ENCODE results near the gene PTH2R. TPM values are rescaled to one million over a fixed set of nuclear protein-coding genes. Genes with fewer than 3 reads are reported as not detected.

Gene PTH2R
- total and polyA plus RNA-seq, 2 donors (not counting 1 experiment from before 2014, with no cell fraction given): not detected

DNA sequence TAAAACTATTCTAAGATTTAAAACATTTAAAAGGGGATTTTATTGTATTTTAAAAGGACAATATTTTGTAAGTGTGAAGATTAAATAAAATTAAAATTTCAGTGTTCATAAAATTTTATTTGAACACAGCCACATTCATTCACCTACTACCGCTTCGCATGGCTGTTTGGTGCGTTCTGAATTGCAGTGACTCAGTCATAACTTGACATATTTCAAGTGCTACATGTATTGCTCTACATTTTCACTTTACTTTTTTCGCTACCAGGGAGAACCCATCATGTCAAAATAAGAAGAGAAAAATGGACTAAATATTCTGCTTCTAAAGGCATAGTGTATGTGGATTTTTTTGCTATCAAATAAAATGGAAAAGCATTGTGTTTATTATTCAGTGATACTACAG lies 8.7 kb downstream of the PTH2R start:
- Histone ChIP-seq H3K79me2 (ENCODE audit: control insufficient read depth, insufficient read depth, low read length) (no peaks in the 10 kb centered on the region), H3K27ac (ENCODE audit: insufficient read depth, low read length) (no peak overlapping the region), H3K9me3 (ENCODE audit: control insufficient read depth, insufficient read depth, low read depth, low read length) (no peaks in the 10 kb centered on the region), H3K4me3 (replicated peaks in 1 of 4; ENCODE audit: control extremely low read depth in 1 of 4, insufficient read depth in 1 of 4, low read depth in 3 of 4, low read length in 4 of 4) (no peak overlapping the region), H3K9ac (ENCODE audit: insufficient read depth, low read length) (no peak overlapping the region), H3K36me3 (ENCODE audit: control insufficient read depth, insufficient read depth, low read length) (no peaks in the 10 kb centered on the region), H2AFZ (ENCODE audit: low read length) (no peak overlapping the region), H3K4me1 (ENCODE audit: control insufficient read depth, extremely low read depth, insufficient read depth, low read length) (no peaks in the 10 kb centered on the region), H3K27me3 (ENCODE audit: control insufficient read depth, insufficient read depth, low read length) (no peaks in the 10 kb centered on the region), H3K4me2 (ENCODE audit: extremely low read depth, insufficient read depth, low read length) (no peak overlapping the region), H4K20me1 (ENCODE audit: control insufficient read depth, extremely low read depth, insufficient read depth, low read length) (no peaks in the 10 kb centered on the region)
- TF ChIP-seq CTCF (conservative IDR thresholded peaks at IDR 0.05 in 1 of 2, IDR thresholded peaks at IDR 0.05 in 1 of 2; ENCODE audit: low read depth in 1 of 2, low read length in 2 of 2) (no peak), EZH2 (IDR thresholded peaks at IDR 0.05; ENCODE audit: low read length, missing control alignments) (no peak)
- DNase-seq (ENCODE audit: low read depth in 2 of 2): no peak

DNA sequence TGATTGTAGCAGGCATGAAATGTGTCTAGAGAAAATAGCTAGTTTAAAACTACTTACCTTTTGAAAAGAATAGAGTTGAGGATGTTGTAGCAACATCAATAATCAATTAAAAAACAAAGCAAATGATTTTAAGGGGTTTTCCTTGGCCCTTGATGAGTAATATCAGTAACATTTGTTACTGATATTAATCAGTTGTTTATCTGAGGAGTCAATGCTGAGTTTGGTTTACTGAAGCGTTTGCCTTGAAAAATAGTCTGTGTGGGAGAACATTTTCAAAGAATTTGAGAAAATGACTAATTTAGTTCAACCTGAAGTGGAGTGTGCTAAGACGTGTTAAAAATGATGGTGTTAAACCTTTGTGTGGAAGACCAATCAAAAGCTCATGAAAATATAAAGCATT lies 9.3 kb downstream of the PTH2R start:
- Histone ChIP-seq H3K4me3 (replicated peaks in 1 of 4; ENCODE audit: control extremely low read depth in 1 of 4, insufficient read depth in 1 of 4, low read depth in 3 of 4, low read length in 4 of 4) (no peak overlapping the region), H2AFZ (ENCODE audit: low read length) (no peak overlapping the region), H3K27ac (ENCODE audit: insufficient read depth, low read length) (no peak overlapping the region), H3K9me3 (ENCODE audit: control insufficient read depth, insufficient read depth, low read depth, low read length) (no peaks in the 10 kb centered on the region), H3K79me2 (ENCODE audit: control insufficient read depth, insufficient read depth, low read length) (no peaks in the 10 kb centered on the region), H3K9ac (ENCODE audit: insufficient read depth, low read length) (no peak overlapping the region), H3K36me3 (ENCODE audit: control insufficient read depth, insufficient read depth, low read length) (no peaks in the 10 kb centered on the region), H3K27me3 (ENCODE audit: control insufficient read depth, insufficient read depth, low read length) (no peaks in the 10 kb centered on the region), H4K20me1 (ENCODE audit: control insufficient read depth, extremely low read depth, insufficient read depth, low read length) (no peaks in the 10 kb centered on the region), H3K4me2 (ENCODE audit: extremely low read depth, insufficient read depth, low read length) (no peak overlapping the region), H3K4me1 (ENCODE audit: control insufficient read depth, extremely low read depth, insufficient read depth, low read length) (no peaks in the 10 kb centered on the region)
- TF ChIP-seq EZH2 (IDR thresholded peaks at IDR 0.05; ENCODE audit: low read length, missing control alignments) (no peak), CTCF (conservative IDR thresholded peaks at IDR 0.05 in 1 of 2, IDR thresholded peaks at IDR 0.05 in 1 of 2; ENCODE audit: low read depth in 1 of 2, low read length in 2 of 2) (no peak)
- no peak for DNase-seq (ENCODE audit: low read depth in 2 of 2)

DNA sequence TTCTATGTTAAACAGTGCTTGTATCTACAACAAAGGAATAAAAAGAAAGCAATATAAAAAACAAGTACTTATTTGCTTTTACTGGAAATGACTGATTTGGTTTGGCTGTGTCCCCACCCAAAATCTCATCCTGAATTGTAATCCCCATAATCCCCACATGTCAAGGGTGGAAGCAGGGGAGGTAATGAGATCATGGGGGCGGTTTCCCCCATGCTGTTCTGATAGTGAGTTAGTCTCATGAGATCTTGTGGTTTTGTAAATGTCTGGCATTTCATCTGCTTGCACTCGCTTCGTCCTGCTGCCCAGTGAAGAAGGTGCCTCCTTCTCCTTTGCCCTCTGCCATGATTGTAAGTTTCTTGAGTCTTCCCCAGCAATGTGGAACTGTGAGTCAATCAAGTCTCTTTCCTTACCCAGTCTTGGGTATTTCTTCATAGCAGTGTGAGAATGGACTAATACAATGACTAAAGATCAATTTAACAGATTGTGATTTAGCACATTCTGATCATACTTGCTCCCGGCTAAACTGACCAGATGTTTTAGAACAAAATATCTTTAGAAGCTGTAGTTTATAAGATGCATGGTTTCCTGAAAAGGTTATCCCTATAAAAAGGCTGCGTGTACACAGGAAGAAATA lies 19.9 kb downstream of the PTH2R start:
- Histone ChIP-seq H2AFZ (ENCODE audit: low read length) (no peak overlapping the region), H3K27ac (ENCODE audit: insufficient read depth, low read length) (no peak overlapping the region), H3K4me2 (ENCODE audit: extremely low read depth, insufficient read depth, low read length) (no peak overlapping the region), H3K9me3 (ENCODE audit: control insufficient read depth, insufficient read depth, low read depth, low read length) (no peaks in the 10 kb centered on the region), H3K27me3 (ENCODE audit: control insufficient read depth, insufficient read depth, low read length) (no peaks in the 10 kb centered on the region), H3K36me3 (ENCODE audit: control insufficient read depth, insufficient read depth, low read length) (no peaks in the 10 kb centered on the region), H3K9ac (ENCODE audit: insufficient read depth, low read length) (no peak overlapping the region), H3K79me2 (ENCODE audit: control insufficient read depth, insufficient read depth, low read length) (no peaks in the 10 kb centered on the region), H4K20me1 (ENCODE audit: control insufficient read depth, extremely low read depth, insufficient read depth, low read length) (no peaks in the 10 kb centered on the region), H3K4me1 (ENCODE audit: control insufficient read depth, extremely low read depth, insufficient read depth, low read length) (no peaks in the 10 kb centered on the region), H3K4me3 (replicated peaks in 1 of 4; ENCODE audit: control extremely low read depth in 1 of 4, insufficient read depth in 1 of 4, low read depth in 3 of 4, low read length in 4 of 4) (no peak overlapping the region)
- no peak for TF ChIP-seq CTCF (conservative IDR thresholded peaks at IDR 0.05 in 1 of 2, IDR thresholded peaks at IDR 0.05 in 1 of 2; ENCODE audit: low read depth in 1 of 2, low read length in 2 of 2)
- TF ChIP-seq EZH2 (IDR thresholded peaks at IDR 0.05; ENCODE audit: low read length, missing control alignments): no peak
- no peak for DNase-seq (ENCODE audit: low read depth in 2 of 2)
